ENCODE data around the gene RDX.

- TF ChIP-seq CTCF (IDR thresholded peaks at IDR 0.05; ENCODE audit: insufficient read depth, low read depth, low read length) (no peak), EZH2 (IDR thresholded peaks at IDR 0.05; ENCODE audit: insufficient read depth, low read length) (no peak)
Measured at GRCh38 chr11:110289472-110289871, 6.9 kb downstream of the RDX start.

All from astrocyte (in vitro differentiated cells and primary cell).